ENCODE results near the gene C16orf96. TPM values are rescaled to one million over a fixed set of nuclear protein-coding genes. Genes with fewer than 3 reads are reported as not detected.

Gene C16orf96
- total RNA-seq, 1 experiment from 2014 or later: not detected

DNA sequence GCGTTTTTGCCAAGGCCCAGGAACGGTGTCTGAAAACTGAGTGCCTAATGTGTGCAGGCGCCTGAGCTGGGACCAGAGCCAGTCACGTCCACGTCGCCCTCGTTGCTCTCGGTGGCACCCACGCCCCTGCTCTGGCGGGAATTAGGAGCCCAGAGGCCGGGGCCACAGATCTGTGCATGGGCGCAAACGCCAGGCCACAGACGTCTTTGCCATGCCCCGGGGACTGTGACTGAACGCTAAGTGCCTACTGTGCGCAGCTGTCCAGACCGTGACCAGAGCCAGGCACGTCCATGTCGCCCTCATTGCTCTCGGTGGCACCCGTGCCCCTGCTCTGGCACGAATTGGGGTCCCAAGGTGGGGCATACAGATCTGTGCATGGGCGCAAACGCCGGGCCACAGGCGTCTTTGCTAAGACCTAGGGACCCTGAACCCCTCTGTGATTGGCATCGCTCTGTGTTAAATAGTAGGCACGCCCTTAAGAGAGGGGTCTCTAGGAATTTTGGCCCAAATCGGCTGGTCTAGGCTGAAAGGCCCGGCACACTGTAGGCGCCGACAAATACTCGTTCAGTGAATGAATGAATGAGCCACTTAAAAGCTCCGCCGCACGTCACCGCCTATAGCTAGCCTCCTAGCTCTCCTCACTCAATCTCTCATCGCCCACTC is 59.4 kb downstream of the C16orf96 start:
- Histone ChIP-seq H3K36me3 (peaks cover 17% of the 10 kb centered on the region), H3K4me3 (peak overlapping the region; percentile 69), H3K9me3 (no peaks in the 10 kb centered on the region), H3K27me3 (no peaks in the 10 kb centered on the region)
- DNase-seq: no peak

DNA sequence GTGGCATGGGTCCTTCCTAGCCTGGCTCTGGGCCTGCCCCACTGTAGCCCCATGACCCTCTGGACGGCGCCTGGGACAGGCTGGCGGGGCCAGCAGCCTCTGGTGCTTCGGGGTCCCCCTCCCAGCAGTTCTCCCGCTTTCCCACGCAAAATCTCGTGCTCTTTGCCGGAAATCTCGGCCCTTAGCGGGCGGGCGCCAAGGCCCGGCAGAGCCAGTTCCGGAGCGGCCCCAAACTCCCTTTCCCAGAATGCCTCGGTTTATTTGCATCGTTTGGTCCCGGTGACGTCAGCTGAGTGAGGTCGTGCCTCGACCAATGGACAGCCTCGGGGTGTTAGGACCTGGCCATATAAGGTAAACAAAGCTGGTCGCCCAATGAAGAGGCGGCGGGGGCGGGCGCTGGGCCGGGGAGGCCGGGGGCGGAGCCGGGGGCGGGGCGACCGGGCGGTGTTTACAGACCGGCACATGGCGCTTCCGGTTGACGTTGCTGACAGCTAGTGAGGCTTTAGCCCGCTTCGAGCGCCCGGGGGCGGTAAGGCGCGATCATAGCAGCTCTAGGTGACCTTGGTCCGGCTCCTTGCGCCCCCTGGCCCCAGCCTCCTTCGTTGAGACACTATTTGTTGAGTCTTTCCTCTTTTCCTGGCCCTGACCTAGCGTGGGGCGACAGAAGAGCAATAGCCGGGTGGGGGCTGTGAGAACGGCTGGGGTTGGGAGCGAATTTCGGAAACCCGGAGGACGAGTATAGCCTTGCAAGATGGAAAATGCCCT is 60.1 kb downstream of the C16orf96 start:
- DNase-seq: peak; percentile 100
- no peaks in the 10 kb centered on the region for H3K9me3 ChIP-seq
- H3K36me3 ChIP-seq: peaks cover 16% of the 10 kb centered on the region
- H3K4me3 ChIP-seq: peak overlapping the region; percentile 69
- no peaks in the 10 kb centered on the region for H3K27me3 ChIP-seq

DNA sequence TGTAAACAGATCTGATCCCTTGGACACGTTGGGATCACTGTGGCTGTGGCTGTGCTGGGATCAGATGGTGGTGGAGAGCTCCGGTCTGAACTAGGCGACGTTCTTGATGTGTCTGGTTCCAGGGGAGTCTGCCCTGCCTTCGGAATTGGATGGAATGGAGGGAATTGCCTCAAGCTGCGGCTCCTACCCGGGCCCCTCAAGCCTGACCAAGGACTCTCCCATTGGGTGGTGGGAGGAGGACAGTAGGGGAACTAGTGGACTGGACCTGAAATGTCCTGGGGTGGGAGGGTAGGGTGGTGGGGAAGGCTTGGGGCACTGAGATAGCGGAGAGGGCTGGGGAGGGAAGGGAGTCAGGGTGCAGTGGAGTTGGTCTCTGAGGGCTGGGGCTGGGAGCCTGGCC is 61.7 kb downstream of the C16orf96 start:
- H3K36me3 ChIP-seq: peaks cover 8% of the 10 kb centered on the region; the same call in 1 of the 2 replicates
- H3K27me3 ChIP-seq: no peaks in the 10 kb centered on the region
- H3K4me3 ChIP-seq: no peak overlapping the region
- no peak for DNase-seq
- no peaks in the 10 kb centered on the region for H3K9me3 ChIP-seq

DNA sequence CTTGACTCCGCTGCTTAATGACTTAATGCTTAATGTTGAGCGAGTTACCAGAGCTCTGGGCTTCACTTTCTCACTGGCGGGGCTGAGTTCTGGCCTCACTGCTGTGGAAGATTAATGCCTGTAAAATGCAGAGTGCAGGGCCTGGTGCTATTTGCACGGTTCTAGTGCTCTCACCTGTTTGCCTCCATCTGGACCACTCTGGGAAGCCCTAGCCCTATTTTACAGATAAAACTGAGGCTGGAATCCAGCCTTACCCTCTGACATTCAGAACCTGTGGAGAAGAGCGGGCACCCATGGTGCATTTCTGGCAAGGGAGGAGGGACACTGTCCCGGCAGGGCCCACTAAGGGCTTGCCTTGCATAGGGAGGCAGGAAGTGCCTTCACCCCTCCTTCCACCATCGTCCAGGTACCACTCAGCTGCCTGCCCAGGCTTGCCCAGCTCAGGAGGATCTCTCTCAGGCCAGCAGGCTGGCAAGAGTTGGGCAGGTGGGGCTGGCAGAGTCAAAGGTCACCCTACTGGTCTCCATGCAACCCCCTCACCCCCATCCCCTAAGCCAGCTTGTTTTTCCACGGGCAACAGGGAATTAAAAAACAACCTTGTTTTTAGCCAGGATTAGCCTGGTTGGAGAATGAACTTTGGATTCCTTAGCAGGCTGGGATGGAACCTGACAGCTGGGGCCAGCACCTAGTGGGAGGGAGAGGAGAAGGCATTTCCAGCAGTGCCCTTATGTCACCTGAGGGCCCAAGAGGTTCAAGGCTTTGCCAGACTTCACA is 62.7 kb downstream of the C16orf96 start:
- no peak overlapping the region for H3K4me3 ChIP-seq
- peaks cover 1% of the 10 kb centered on the region; the same call in 1 of the 2 replicates for H3K36me3 ChIP-seq
- no peak for DNase-seq
- H3K27me3 ChIP-seq: no peaks in the 10 kb centered on the region
- no peaks in the 10 kb centered on the region for H3K9me3 ChIP-seq

DNA sequence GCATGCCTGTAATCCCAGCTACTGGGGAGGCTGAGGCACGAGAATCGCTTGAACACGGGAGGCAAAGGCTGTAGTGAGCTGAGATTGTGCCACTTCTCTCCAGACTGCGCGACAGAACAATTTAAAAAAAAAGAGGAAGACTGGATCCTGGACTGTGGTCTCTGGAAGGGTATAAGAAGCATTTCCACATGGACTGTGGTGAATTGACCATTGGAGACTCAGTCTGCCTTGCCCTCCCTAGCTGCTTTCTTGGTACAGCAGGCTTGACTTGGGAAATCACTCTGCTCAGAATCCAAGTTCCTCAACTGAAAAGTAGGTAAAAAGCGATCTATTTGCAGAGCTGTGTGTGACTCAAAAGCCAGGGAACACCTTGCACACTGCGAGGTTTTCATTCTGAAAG is 67.5 kb downstream of the C16orf96 start:
- Histone ChIP-seq H3K4me3 (no peak overlapping the region; the same call in 1 of the 2 replicates), H3K27me3 (no peaks in the 10 kb centered on the region), H3K36me3 (peaks cover 20% of the 10 kb centered on the region), H3K9me3 (no peaks in the 10 kb centered on the region)
- no peak for DNase-seq

DNA sequence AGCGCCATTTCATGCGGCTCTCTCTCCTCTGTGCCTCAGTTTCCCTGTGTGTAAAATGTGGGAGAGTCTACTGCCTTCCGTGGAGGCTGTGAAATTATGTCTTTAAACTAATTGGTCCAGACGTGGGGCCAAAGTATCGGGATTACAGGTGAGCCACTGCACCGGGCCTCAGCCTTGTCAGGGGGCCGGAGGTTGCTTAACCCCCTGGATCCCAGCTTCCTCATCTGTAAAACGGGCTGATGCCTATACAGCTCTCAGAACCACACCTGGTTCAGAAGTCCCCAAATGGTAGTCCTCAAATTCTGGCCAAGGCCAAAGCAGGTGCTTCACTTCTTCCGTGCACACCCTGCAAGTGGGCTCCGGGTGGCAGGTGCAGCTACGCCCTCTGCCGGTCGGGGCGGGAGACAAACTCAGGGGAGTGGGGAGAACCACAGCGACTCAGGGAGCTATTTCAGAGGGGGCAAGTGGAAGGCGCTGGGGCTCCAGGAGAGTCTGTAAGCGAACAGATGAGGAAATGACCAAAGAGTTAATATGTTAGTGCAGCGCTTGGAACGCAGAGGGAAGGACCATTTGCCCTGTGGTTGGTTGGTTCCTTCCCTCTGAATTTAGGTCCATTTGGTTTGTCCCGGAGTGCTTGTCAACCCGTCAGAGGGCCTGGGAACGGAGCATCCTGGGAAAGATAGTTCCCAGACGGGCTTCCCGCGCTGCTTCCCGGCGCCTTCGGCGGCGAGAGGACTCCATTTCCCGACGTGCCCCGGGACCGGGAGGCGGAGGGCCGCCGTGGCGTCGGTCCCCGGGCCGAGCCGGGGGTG is 68.1 kb downstream of the C16orf96 start, which contains the start of gene MGRN1:
Gene MGRN1, plus strand, starts transcription at position 812 of the 812 bp plus-strand sequence. CDS start 135 bp downstream, outside the sequence.
- no peaks in the 10 kb centered on the region for H3K27me3 ChIP-seq
- H3K9me3 ChIP-seq: no peaks in the 10 kb centered on the region
- peaks cover 26% of the 10 kb centered on the region for H3K36me3 ChIP-seq
- H3K4me3 ChIP-seq: peak within 1 kb of the TSS; percentile 77
- peak; percentile 98 for DNase-seq

DNA sequence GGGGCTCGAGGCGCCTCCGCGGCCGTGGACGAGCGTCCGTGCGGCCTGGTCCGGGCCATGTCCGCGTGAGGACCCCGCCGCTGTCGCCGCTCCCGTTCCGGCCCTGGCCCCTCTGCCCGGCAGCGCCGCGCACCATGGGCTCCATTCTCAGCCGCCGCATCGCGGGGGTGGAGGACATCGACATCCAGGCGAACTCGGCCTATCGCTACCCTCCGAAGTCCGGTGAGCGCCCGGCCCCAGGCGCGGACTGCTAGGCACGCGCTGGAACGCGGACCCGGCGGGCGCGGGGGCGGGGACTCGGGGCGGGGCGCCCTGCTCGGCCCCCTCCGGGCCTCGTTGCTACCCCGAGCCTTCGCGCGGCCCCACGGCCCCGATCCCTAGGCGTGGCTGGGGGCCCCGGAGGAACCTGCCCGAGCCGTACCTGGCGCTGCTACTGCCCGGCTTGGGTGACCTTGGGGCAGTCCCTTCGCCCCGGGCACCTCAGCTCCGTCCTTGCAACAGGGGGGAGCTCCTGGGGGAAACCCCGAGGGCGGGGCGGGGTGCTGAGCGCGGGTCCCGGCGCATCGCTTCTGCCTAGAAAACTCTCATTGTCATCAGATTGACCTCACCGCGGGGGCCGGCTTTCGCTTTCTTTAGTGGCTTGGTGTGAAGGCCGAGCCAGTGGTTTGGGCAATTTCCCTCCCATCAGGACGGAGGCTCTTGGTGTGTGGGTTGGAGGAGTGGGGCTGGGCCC is 68.9 kb downstream of the C16orf96 start:
- Histone ChIP-seq H3K4me3 (peak overlapping the region; percentile 77), H3K36me3 (peaks cover 32% of the 10 kb centered on the region), H3K27me3 (no peaks in the 10 kb centered on the region), H3K9me3 (no peaks in the 10 kb centered on the region)
- peak; percentile 72 for DNase-seq

DNA sequence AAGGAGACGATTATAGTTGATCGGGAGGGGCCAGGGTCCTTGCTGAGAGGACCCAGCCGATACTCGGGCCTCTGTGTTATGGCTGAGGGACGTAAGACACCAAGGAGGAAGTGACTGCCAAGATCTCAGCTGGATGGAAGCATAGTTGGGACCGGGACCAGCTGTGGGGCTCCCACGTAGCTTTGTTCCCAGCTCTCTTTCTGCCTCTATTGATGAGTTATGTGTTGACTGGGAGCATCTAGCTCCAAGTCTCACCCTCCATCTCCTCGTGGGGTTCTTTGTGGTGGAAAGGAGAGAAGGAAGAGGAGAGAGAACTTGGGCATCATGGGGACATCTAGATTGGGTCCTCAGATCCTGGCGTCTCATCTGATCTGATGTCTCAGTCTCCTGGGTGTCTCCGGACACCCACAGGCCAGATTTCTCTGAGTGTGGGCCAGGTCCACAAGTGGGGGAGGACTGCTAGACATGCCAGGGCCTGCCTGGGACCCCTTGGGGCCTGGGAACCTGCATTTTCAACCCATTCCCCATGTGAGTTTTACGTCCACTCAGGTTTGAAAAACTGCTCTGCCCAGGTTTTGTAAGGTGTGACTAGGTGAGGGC is 69.5 kb downstream of the C16orf96 start:
- Histone ChIP-seq H3K4me3 (peak overlapping the region; percentile 77), H3K9me3 (no peaks in the 10 kb centered on the region), H3K27me3 (no peaks in the 10 kb centered on the region), H3K36me3 (peaks cover 32% of the 10 kb centered on the region)
- DNase-seq: no peak

DNA sequence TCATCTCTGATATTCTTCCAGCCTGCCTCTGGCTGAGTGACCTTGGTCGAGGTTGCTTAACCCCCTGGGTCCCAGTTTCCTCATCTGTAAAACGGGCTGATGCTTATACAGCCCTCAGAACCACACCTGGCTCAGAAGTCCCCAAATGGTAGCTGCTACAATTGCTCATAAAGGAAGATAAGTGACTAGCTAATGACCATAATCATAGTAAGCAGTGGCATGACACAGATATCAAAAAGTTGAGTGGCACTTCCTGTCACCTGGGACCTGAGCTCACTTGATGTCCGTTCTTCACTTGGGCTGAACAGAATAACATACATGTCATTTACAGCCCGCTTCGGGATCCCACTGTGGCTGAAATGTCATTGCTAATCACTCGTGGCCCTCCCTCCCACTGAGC is 70.3 kb downstream of the C16orf96 start:
- Histone ChIP-seq H3K27me3 (no peaks in the 10 kb centered on the region), H3K9me3 (peaks cover 4% of the 10 kb centered on the region; the same call in 1 of the 2 replicates), H3K36me3 (peaks cover 38% of the 10 kb centered on the region), H3K4me3 (peak overlapping the region; percentile 77)
- no peak for DNase-seq

DNA sequence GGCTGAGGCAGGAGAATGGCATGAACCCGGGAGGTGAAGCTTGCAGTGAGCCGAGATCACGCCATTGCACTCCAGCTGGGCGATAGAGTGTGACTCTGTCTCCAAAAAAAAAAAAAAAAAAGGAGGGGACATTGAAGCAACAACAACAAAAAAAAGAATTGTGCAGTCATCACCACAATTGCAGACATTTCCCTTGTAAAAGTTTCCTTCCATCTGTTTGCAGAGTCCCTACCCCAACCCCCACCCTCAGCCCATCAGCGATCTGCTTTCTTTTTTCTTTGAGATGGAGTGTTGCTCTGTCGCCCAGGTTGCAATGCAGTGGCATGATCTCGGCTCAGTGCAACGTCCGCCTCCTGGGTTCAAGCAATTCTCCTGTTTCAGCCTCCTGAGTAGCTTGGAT is 72.1 kb downstream of the C16orf96 start:
- Histone ChIP-seq H3K36me3 (peaks cover 46% of the 10 kb centered on the region), H3K4me3 (no peak overlapping the region), H3K27me3 (no peaks in the 10 kb centered on the region), H3K9me3 (peaks cover 5% of the 10 kb centered on the region; the same call in 1 of the 2 replicates)
- DNase-seq: no peak

DNA sequence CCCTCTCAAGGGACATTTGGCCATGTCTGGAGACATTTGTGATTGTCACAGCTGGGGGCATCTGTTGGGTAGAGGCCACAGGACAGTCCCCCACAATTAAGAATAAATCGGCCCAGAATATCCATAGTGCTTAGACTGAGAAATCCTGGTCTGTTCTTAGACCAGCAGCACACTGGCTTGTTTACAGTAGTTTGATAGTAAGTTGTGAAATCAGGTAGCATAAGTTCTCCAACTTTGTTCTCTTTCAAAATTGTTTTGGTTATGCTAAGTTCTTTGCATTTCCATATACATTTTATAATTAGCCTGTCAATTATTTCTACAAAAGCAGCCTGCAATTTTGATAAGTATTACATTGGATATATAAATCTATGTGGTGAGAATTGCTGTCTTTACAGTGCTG is 75.3 kb downstream of the C16orf96 start:
- H3K27me3 ChIP-seq: no peaks in the 10 kb centered on the region
- H3K4me3 ChIP-seq: no peak overlapping the region
- H3K36me3 ChIP-seq: peaks cover 46% of the 10 kb centered on the region
- DNase-seq: no peak
- peaks cover 5% of the 10 kb centered on the region; the same call in 1 of the 2 replicates for H3K9me3 ChIP-seq

DNA sequence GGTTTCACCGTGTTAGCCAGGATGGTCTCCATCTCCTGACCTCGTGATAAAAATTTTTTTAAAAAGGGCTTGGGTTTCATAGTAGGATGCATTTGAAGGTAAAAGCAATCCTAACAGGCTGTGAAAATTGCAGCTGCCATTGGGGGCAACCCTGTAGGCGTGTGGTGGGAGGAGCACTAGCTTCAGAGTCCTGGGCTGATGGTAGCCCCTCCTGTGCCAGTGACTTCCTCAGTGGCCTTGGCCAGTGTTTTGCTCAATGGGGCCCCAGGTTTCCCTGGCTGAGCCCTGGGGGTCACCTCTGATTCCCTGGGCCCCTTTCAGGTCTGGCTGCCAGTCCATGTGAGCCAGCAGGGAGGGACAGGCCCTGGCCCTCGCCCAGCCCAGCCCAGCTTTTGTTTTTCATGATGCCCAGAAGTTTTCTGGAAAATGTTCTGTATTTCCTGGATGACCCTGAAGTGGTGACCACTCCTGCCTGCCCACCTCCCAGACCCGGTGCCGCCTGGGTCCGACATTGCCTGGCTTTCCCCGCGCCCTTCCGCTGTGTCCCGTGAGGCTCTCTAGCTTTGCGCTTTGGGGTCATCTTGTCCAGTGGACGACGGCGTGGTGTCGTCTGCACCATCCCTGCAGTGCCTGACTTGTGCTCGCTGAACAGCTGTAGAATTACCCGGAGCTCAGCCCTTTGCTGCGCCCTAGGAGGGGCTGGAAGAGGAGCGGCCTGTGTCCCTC is 77.9 kb downstream of the C16orf96 start:
- H3K27me3 ChIP-seq: no peaks in the 10 kb centered on the region
- DNase-seq: no peak
- H3K36me3 ChIP-seq: peaks cover 35% of the 10 kb centered on the region
- H3K4me3 ChIP-seq: no peak overlapping the region
- H3K9me3 ChIP-seq: peaks cover 5% of the 10 kb centered on the region; the same call in 1 of the 2 replicates

DNA sequence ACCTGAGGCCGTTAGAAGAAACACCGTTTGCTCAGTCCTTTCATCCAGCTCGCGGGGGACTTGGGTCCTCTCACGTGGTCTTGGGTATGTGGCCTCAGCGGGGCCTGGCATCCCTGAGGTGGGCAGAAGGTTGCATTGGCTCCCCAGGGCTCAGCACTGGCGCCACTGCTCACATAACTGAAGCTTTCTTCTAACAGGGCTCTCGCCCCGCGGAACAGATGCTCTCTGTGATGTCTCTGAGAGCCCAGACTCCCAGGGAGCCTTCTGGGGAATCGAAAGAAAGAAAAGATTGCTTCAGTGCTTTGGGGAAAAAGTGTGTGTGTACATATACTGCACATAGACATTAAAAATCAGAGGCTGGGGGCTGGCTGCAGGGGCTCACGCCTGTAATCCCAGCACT is 78.6 kb downstream of the C16orf96 start:
- DNase-seq: no peak
- H3K36me3 ChIP-seq: peaks cover 32% of the 10 kb centered on the region
- H3K4me3 ChIP-seq: no peak overlapping the region
- H3K9me3 ChIP-seq: peaks cover 5% of the 10 kb centered on the region; the same call in 1 of the 2 replicates
- no peaks in the 10 kb centered on the region for H3K27me3 ChIP-seq

DNA sequence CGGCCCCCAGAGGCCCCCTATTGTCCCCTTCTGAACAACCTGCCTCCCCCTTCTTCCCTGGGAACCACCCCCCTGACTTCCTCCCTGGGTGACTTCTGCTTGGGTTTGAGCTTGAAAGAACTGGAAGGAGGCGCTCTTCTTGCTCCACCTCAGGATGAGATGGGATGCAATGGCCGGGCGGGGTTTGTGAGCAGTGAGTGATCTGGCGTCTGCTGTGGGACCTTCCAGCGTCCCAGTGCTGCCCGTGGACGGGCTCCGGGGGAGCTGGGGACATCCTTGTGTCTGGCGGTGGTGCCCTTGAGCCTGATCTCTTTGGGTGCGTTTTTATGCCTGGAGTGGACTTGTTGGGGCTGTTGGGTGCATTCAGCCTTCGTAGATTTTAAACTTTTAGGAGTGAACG is 80.1 kb downstream of the C16orf96 start:
- H3K9me3 ChIP-seq: peaks cover 4% of the 10 kb centered on the region; the same call in 1 of the 2 replicates
- no peak overlapping the region for H3K4me3 ChIP-seq
- H3K27me3 ChIP-seq: no peaks in the 10 kb centered on the region
- DNase-seq: no peak
- H3K36me3 ChIP-seq: peaks cover 28% of the 10 kb centered on the region
